ENCODE results near the gene COL19A1.

COL19A1 gene

GRCh38 chr6:70225055-70225454, 358.7 kb downstream of the COL19A1 start:
- TF ChIP-seq CTCF (conservative IDR thresholded peaks at IDR 0.05; ENCODE audit: low read length): no peak
- no peak for TF ChIP-seq EZH2phosphoT487 (IDR thresholded peaks at IDR 0.05; ENCODE audit: borderline replicate concordance)

GRCh38 chr6:70231311-70231710, 365.0 kb downstream of the COL19A1 start:
- no peak overlapping the region for H3K4me2 ChIP-seq (ENCODE audit: low read depth, low read length, poor library complexity, severe bottlenecking)
- TF ChIP-seq EZH2phosphoT487 (IDR thresholded peaks at IDR 0.05; ENCODE audit: borderline replicate concordance) (no peak), CTCF (conservative IDR thresholded peaks at IDR 0.05; ENCODE audit: low read length) (no peak)
- H3K79me2 ChIP-seq (ENCODE audit: insufficient read depth, low read length): no peaks in the 10 kb centered on the region
- H2AFZ ChIP-seq (ENCODE audit: low read length): no peak overlapping the region
- no peak overlapping the region for H3K9ac ChIP-seq (ENCODE audit: low read depth, low read length, poor library complexity, severe bottlenecking)
- H4K20me1 ChIP-seq (ENCODE audit: insufficient read depth, low read length, poor library complexity, severe bottlenecking): no peaks in the 10 kb centered on the region
- no peaks in the 10 kb centered on the region for H3K36me3 ChIP-seq (ENCODE audit: insufficient read depth, low read length)
- H3K27me3 ChIP-seq (ENCODE audit: insufficient read depth, low read length, poor library complexity, severe bottlenecking): no peaks in the 10 kb centered on the region
- no peaks in the 10 kb centered on the region for H3K4me1 ChIP-seq (ENCODE audit: insufficient read depth, low read length, poor library complexity, severe bottlenecking)
- H3K9me3 ChIP-seq (ENCODE audit: insufficient read depth, low read depth, low read length): no peaks in the 10 kb centered on the region
- H3K4me3 ChIP-seq (ENCODE audit: low read length, poor library complexity, severe bottlenecking): no peak overlapping the region
- H3F3A ChIP-seq (ENCODE audit: low read depth): no peaks in the 10 kb centered on the region
- no peaks in the 10 kb centered on the region for H3K9me2 ChIP-seq (replicated peaks; ENCODE audit: low read depth, low read length)

More at GRCh38 chr6:70225055-70225454, 358.7 kb downstream of the COL19A1 start:
- H3K27me3 ChIP-seq (ENCODE audit: insufficient read depth, low read length, poor library complexity, severe bottlenecking): no peaks in the 10 kb centered on the region
- no peaks in the 10 kb centered on the region for H3K9me2 ChIP-seq (replicated peaks; ENCODE audit: low read depth, low read length)
- H2AFZ ChIP-seq (ENCODE audit: low read length): no peak overlapping the region
- no peaks in the 10 kb centered on the region for H3K36me3 ChIP-seq (ENCODE audit: insufficient read depth, low read length)
- H3K9me3 ChIP-seq (ENCODE audit: insufficient read depth, low read depth, low read length): no peaks in the 10 kb centered on the region
- H4K20me1 ChIP-seq (ENCODE audit: insufficient read depth, low read length, poor library complexity, severe bottlenecking): no peaks in the 10 kb centered on the region
- H3K9ac ChIP-seq (ENCODE audit: low read depth, low read length, poor library complexity, severe bottlenecking): no peak overlapping the region
- H3K4me1 ChIP-seq (ENCODE audit: insufficient read depth, low read length, poor library complexity, severe bottlenecking): no peaks in the 10 kb centered on the region
- no peaks in the 10 kb centered on the region for H3K79me2 ChIP-seq (ENCODE audit: insufficient read depth, low read length)
- no peak overlapping the region for H3K4me2 ChIP-seq (ENCODE audit: low read depth, low read length, poor library complexity, severe bottlenecking)
- no peaks in the 10 kb centered on the region for H3F3A ChIP-seq (ENCODE audit: low read depth)
- H3K4me3 ChIP-seq (ENCODE audit: low read length, poor library complexity, severe bottlenecking): no peak overlapping the region

GRCh38 chr6:70234561-70235236, 368.3 kb downstream of the COL19A1 start:
- TF ChIP-seq CTCF (conservative IDR thresholded peaks at IDR 0.05; ENCODE audit: low read length) (no peak), EZH2phosphoT487 (IDR thresholded peaks at IDR 0.05; ENCODE audit: borderline replicate concordance) (no peak)
- no peak overlapping the region for H3K9ac ChIP-seq (ENCODE audit: low read depth, low read length, poor library complexity, severe bottlenecking)
- no peaks in the 10 kb centered on the region for H3K4me1 ChIP-seq (ENCODE audit: insufficient read depth, low read length, poor library complexity, severe bottlenecking)
- no peaks in the 10 kb centered on the region for H4K20me1 ChIP-seq (ENCODE audit: insufficient read depth, low read length, poor library complexity, severe bottlenecking)
- H3K4me3 ChIP-seq (ENCODE audit: low read length, poor library complexity, severe bottlenecking): no peak overlapping the region
- no peaks in the 10 kb centered on the region for H3K9me2 ChIP-seq (replicated peaks; ENCODE audit: low read depth, low read length)
- H3K4me2 ChIP-seq (ENCODE audit: low read depth, low read length, poor library complexity, severe bottlenecking): no peak overlapping the region
- H3K36me3 ChIP-seq (ENCODE audit: insufficient read depth, low read length): no peaks in the 10 kb centered on the region
- H3F3A ChIP-seq (ENCODE audit: low read depth): no peaks in the 10 kb centered on the region
- H3K27me3 ChIP-seq (ENCODE audit: insufficient read depth, low read length, poor library complexity, severe bottlenecking): no peaks in the 10 kb centered on the region
- no peak overlapping the region for H2AFZ ChIP-seq (ENCODE audit: low read length)
- H3K79me2 ChIP-seq (ENCODE audit: insufficient read depth, low read length): no peaks in the 10 kb centered on the region
- no peaks in the 10 kb centered on the region for H3K9me3 ChIP-seq (ENCODE audit: insufficient read depth, low read depth, low read length)

All from Loucy (cell line).